ENCODE data around the gene FPR3.
"Not testable (repeated sequence)": the region's sequence is repeated elsewhere in the genome, so short reads cannot be mapped to it uniquely, and the experiment has no call there.

FPR3 gene

GRCh38 chr19:51794885-51795490 is at the start of gene FPR3:
Gene FPR3 (plus strand): TSS chr19:51795157. CDS start chr19:51823749, 28,592 bp downstream.
- no peak for DNase-seq

- DNase-seq: no peak
Observed at GRCh38 chr19:51746731-51747130, 48.2 kb upstream of the FPR3 start.

- DNase-seq: no peak
Observed at GRCh38 chr19:51749979-51750378, 45.0 kb upstream of the FPR3 start.

GRCh38 chr19:51750400-51751094 is 44.4 kb upstream of the FPR3 start:
- DNase-seq: no peak

- no peak for DNase-seq
Observed at GRCh38 chr19:51751655-51752054, 43.3 kb upstream of the FPR3 start, which contains the start of gene FPR1. Gene FPR1 (minus strand): TSS chr19:51751878. CDS start chr19:51746994, 4,884 bp downstream.

- DNase-seq: no peak
Observed at GRCh38 chr19:51754109-51754508, 40.8 kb upstream of the FPR3 start.

- no peak for DNase-seq
Observed at GRCh38 chr19:51754770-51755169, 40.2 kb upstream of the FPR3 start.

GRCh38 chr19:51755571-51755970 is 39.4 kb upstream of the FPR3 start:
- DNase-seq: no peak

GRCh38 chr19:51760697-51761356 is 34.1 kb upstream of the FPR3 start, which contains the start of gene FPR2:
Gene FPR2 (plus strand): TSS chr19:51761180. CDS start chr19:51768659, 7,479 bp downstream.
- no peak for DNase-seq

- DNase-seq: no peak
Observed at GRCh38 chr19:51761696-51762095, 33.3 kb upstream of the FPR3 start.

- no peak for DNase-seq
Observed at GRCh38 chr19:51765086-51765485, 29.9 kb upstream of the FPR3 start.

GRCh38 chr19:51766461-51766860 is 28.5 kb upstream of the FPR3 start:
- no peak for DNase-seq

- DNase-seq: no peak
Observed at GRCh38 chr19:51771376-51772130, 23.4 kb upstream of the FPR3 start.

- no peak for DNase-seq
Observed at GRCh38 chr19:51772977-51773376, 22.0 kb upstream of the FPR3 start.

- DNase-seq: not testable (repeated sequence)
Observed at GRCh38 chr19:51776561-51776960, 18.4 kb upstream of the FPR3 start.

- peak; percentile 46 for DNase-seq
Observed at GRCh38 chr19:51777570-51778462, 17.1 kb upstream of the FPR3 start.

- no peak for DNase-seq
Observed at GRCh38 chr19:51779181-51779580, 15.8 kb upstream of the FPR3 start.

- DNase-seq: no peak
Observed at GRCh38 chr19:51779703-51780102, 15.3 kb upstream of the FPR3 start.

GRCh38 chr19:51780270-51780669 is 14.7 kb upstream of the FPR3 start:
- no peak for DNase-seq

GRCh38 chr19:51781999-51782398 is 13.0 kb upstream of the FPR3 start:
- no peak for DNase-seq

GRCh38 chr19:51783372-51783771 is 11.6 kb upstream of the FPR3 start:
- no peak for DNase-seq

Data from CD4-positive, alpha-beta T cell treated with Interleukin-6 for 4 hours (primary cell).